ENCODE results near the gene IGFL3. TPM values are rescaled to one million over a fixed set of nuclear protein-coding genes. Genes with fewer than 3 reads are reported as not detected.

IGFL3 gene
- total and polyA plus RNA-seq, 2 of the 13 experiments (the other 11 are each of a cell fraction or from before 2014, with no cell fraction given): not detected

DNA sequence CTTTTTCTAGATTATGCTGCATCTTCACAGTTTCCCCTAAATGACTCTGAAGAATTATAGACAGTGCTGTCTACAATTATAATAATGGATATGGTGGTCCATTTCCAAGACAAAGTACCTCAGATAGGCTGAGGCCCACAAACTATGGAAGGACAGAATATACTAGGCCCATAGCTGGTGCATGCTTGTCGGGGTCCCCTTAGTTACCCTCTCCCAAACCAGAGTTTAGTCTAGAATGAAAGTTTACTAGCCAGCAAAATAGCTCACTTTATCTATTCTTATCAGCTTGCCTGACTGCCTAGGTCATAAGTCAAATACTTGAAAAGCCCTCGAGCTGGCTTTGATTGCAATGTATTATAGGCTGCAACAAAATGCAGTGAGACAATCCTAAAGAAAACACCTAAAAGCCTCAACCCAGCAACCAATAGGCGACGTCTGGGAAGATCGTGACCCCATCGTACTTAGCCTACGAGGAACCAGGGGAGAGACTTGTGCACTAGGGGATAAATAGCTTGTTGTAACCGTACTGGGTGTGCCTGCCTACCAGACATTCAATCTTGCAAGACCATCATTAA lies 22.8 kb upstream of the IGFL3 start:
- ChIA-PET CTCF (ENCODE audit: low intra/inter-chr PET ratio, low total read pairs) (no interaction called here), POLR2A (no interaction called here)
- in situ Hi-C loops (cut with HindIII; ENCODE audit: extremely low pct_ligation_motif_present, low pct_unique_long_range_greater_than_20kb): no loop called here
- Histone ChIP-seq H2AFZ (ENCODE audit: low read length) (no peak overlapping the region), H3K27me3 (ENCODE audit: control insufficient read depth in 1 of 2, insufficient read depth in 2 of 2, low read length in 2 of 2) (peaks cover 0 to 10% of the 10 kb centered on the region in 2 experiments; a peak in 1 of 5 replicates), H3K4me2 (ENCODE audit: low read depth, low read length) (no peak overlapping the region), H3K79me2 (ENCODE audit: insufficient read depth, low read length) (no peaks in the 10 kb centered on the region), H3K27ac (ENCODE audit: extremely low read length, insufficient read depth, low read length) (no peak overlapping the region), H3K36me3 (replicated peaks in 1 of 2; ENCODE audit: control insufficient read depth in 1 of 2, insufficient read depth in 2 of 2, low read length in 2 of 2) (no peaks in the 10 kb centered on the region), H3K4me1 (ENCODE audit: insufficient read depth, low read length) (no peaks in the 10 kb centered on the region), H3K9ac (ENCODE audit: insufficient read depth, low read depth, low read length) (no peak overlapping the region), H4K20me1 (ENCODE audit: insufficient read depth, low read length) (no peaks in the 10 kb centered on the region), H3K9me3 (ENCODE audit: low read length) (no peaks in the 10 kb centered on the region), H3K4me3 (replicated peaks in 1 of 3; ENCODE audit: insufficient read depth in 1 of 3, low read depth in 2 of 3, low read length in 3 of 3) (no peak overlapping the region)
- ATAC-seq (no peak), FAIRE-seq (no peak), DNase-seq (ENCODE audit: low spot score) (no peak)
- intact Hi-C loops (cut with micrococcal nuclease; ENCODE audit: unreplicated experiment): no loop called here
- WGBS (ENCODE audit: low lambda C conversion rate): 23% methylated on average over 6 of the region's 8 CpGs
- no TSS peak for BruUV-seq (replicated peaks)
- TF ChIP-seq CCAR2 (optimal IDR thresholded peaks at IDR 0.05; ENCODE audit: low read depth, low read length) (no peak), ZFP90 (CRISPR knock-in tag; IDR thresholded peaks at IDR 0.05; ENCODE audit: borderline replicate concordance) (no peak), ZNF296 (CRISPR knock-in tag; conservative IDR thresholded peaks at IDR 0.05) (no peak), MAFF (IDR thresholded peaks at IDR 0.05; ENCODE audit: low read depth, low read length) (no peak), RFX3 (CRISPR knock-in tag; IDR thresholded peaks at IDR 0.05) (no peak), ATF1 (CRISPR knock-in tag; IDR thresholded peaks at IDR 0.05) (no peak), ZNF572 (CRISPR knock-in tag; IDR thresholded peaks at IDR 0.05) (no peak), ZNF747 (CRISPR knock-in tag; IDR thresholded peaks at IDR 0.05; ENCODE audit: borderline replicate concordance) (no peak), ZNF788 (CRISPR knock-in tag; IDR thresholded peaks at IDR 0.05; ENCODE audit: borderline replicate concordance) (no peak), JUND (CRISPR knock-in tag; IDR thresholded peaks at IDR 0.05) (no peak)
- TF ChIP-seq, protein P1, sequence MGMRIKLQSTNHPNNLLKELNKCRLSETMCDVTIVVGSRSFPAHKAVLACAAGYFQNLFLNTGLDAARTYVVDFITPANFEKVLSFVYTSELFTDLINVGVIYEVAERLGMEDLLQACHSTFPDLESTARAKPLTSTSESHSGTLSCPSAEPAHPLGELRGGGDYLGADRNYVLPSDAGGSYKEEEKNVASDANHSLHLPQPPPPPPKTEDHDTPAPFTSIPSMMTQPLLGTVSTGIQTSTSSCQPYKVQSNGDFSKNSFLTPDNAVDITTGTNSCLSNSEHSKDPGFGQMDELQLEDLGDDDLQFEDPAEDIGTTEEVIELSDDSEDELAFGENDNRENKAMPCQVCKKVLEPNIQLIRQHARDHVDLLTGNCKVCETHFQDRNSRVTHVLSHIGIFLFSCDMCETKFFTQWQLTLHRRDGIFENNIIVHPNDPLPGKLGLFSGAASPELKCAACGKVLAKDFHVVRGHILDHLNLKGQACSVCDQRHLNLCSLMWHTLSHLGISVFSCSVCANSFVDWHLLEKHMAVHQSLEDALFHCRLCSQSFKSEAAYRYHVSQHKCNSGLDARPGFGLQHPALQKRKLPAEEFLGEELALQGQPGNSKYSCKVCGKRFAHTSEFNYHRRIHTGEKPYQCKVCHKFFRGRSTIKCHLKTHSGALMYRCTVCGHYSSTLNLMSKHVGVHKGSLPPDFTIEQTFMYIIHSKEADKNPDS (CRISPR knock-in tag; IDR thresholded peaks at IDR 0.05): no peak
- TF ChIP-seq, protein P2, sequence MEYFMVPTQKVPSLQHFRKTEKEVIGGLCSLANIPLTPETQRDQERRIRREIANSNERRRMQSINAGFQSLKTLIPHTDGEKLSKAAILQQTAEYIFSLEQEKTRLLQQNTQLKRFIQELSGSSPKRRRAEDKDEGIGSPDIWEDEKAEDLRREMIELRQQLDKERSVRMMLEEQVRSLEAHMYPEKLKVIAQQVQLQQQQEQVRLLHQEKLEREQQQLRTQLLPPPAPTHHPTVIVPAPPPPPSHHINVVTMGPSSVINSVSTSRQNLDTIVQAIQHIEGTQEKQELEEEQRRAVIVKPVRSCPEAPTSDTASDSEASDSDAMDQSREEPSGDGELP (IDR thresholded peaks at IDR 0.05; ENCODE audit: borderline replicate concordance, low read depth): no peak
- TF ChIP-seq, protein P3, sequence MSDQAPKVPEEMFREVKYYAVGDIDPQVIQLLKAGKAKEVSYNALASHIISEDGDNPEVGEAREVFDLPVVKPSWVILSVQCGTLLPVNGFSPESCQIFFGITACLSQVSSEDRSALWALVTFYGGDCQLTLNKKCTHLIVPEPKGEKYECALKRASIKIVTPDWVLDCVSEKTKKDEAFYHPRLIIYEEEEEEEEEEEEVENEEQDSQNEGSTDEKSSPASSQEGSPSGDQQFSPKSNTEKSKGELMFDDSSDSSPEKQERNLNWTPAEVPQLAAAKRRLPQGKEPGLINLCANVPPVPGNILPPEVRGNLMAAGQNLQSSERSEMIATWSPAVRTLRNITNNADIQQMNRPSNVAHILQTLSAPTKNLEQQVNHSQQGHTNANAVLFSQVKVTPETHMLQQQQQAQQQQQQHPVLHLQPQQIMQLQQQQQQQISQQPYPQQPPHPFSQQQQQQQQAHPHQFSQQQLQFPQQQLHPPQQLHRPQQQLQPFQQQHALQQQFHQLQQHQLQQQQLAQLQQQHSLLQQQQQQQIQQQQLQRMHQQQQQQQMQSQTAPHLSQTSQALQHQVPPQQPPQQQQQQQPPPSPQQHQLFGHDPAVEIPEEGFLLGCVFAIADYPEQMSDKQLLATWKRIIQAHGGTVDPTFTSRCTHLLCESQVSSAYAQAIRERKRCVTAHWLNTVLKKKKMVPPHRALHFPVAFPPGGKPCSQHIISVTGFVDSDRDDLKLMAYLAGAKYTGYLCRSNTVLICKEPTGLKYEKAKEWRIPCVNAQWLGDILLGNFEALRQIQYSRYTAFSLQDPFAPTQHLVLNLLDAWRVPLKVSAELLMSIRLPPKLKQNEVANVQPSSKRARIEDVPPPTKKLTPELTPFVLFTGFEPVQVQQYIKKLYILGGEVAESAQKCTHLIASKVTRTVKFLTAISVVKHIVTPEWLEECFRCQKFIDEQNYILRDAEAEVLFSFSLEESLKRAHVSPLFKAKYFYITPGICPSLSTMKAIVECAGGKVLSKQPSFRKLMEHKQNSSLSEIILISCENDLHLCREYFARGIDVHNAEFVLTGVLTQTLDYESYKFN (CRISPR knock-in tag; conservative IDR thresholded peaks at IDR 0.05): no peak
- TF ChIP-seq, protein P4, sequence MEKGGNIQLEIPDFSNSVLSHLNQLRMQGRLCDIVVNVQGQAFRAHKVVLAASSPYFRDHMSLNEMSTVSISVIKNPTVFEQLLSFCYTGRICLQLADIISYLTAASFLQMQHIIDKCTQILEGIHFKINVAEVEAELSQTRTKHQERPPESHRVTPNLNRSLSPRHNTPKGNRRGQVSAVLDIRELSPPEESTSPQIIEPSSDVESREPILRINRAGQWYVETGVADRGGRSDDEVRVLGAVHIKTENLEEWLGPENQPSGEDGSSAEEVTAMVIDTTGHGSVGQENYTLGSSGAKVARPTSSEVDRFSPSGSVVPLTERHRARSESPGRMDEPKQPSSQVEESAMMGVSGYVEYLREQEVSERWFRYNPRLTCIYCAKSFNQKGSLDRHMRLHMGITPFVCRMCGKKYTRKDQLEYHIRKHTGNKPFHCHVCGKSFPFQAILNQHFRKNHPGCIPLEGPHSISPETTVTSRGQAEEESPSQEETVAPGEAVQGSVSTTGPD (CRISPR knock-in tag; IDR thresholded peaks at IDR 0.05): no peak
- TF ChIP-seq, protein P5, sequence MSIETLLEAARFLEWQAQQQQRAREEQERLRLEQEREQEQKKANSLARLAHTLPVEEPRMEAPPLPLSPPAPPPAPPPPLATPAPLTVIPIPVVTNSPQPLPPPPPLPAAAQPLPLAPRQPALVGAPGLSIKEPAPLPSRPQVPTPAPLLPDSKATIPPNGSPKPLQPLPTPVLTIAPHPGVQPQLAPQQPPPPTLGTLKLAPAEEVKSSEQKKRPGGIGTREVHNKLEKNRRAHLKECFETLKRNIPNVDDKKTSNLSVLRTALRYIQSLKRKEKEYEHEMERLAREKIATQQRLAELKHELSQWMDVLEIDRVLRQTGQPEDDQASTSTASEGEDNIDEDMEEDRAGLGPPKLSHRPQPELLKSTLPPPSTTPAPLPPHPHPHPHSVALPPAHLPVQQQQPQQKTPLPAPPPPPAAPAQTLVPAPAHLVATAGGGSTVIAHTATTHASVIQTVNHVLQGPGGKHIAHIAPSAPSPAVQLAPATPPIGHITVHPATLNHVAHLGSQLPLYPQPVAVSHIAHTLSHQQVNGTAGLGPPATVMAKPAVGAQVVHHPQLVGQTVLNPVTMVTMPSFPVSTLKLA (IDR thresholded peaks at IDR 0.05): no peak

Measured in HepG2 (cell line).